HepG2 (cell line): ENCODE data around the gene GDPGP1. TPM values are rescaled to one million over a fixed set of nuclear protein-coding genes. Genes with fewer than 3 reads are reported as not detected.

Experiments
- BCL6 ChIP-seq: IDR thresholded peaks from 2 replicates; pipeline ENCODE4 v1.6.1; 2016; ENCODE audit warnings: missing genetic modification reagents, missing compliant biosample characterization
- DMAP1 ChIP-seq: IDR thresholded peaks from 2 replicates; pipeline ENCODE4 v1.6.1; 2016
- GABPB1 ChIP-seq: IDR thresholded peaks from 2 replicates; pipeline ENCODE4 v1.6.1; 2016; ENCODE audit warnings: mild to moderate bottlenecking, missing genetic modification reagents, moderate library complexity, missing compliant biosample characterization
- HOXA3 ChIP-seq: sonication (generic); formaldehyde crosslinking; IDR thresholded peaks from 2 replicates; pipeline ENCODE4 v1.5.0; 2020; ENCODE audit warnings: missing genetic modification reagents
- MIER2 ChIP-seq: IDR thresholded peaks from 2 replicates; pipeline ENCODE4 v1.6.1; 2016; ENCODE audit warnings: missing biosample characterization, missing genetic modification reagents
- MXD4 ChIP-seq: IDR thresholded peaks from 2 replicates; pipeline ENCODE4 v1.6.1; 2016; ENCODE audit warnings: mild to moderate bottlenecking, missing biosample characterization, missing genetic modification reagents
- MYC ChIP-seq: sonication (generic); formaldehyde crosslinking; IDR thresholded peaks from 2 replicates; pipeline ENCODE4 v1.9.0; 2021; ENCODE audit warnings: missing genetic modification reagents, borderline replicate concordance
- NFYB ChIP-seq: sonication (generic); formaldehyde crosslinking; IDR thresholded peaks from 2 replicates; pipeline ENCODE4 v1.4.0; 2020; ENCODE audit warnings: missing genetic modification reagents
- RELA ChIP-seq: sonication (generic); formaldehyde crosslinking; IDR thresholded peaks from 2 replicates; pipeline ENCODE4 v1.4.0; 2020; ENCODE audit warnings: missing genetic modification reagents
- ZFY ChIP-seq: sonication (generic); formaldehyde crosslinking; IDR thresholded peaks from 2 replicates; pipeline ENCODE4 v1.4.0; 2020; ENCODE audit warnings: missing genetic modification reagents
- ZNF12 ChIP-seq: sonication (generic); formaldehyde crosslinking; IDR thresholded peaks from 2 replicates; pipeline ENCODE4 v1.5.0; 2020; ENCODE audit warnings: missing genetic modification reagents
- ZNF274 ChIP-seq: sonication (generic); formaldehyde crosslinking; IDR thresholded peaks from 2 replicates; pipeline ENCODE4 v1.5.1; 2020; ENCODE audit warnings: mild to moderate bottlenecking, missing genetic modification reagents
- polyA plus RNA-seq, 8 experiments: library from polyadenylated mRNA; depleted of rRNA in 3 of 8; stranded (reverse) in 7 of 8; unstranded in 1 of 8; fragments of >200 nt; fragmentation: Illumina TruSeq in 4 of 8; extraction: Trizol in 4 of 8; gene quantifications; 2 replicates each; pipeline versions ENCODE4 v1.2.1 to v1.2.3, GENCODE V29; 2011 to 2016; ENCODE audit warnings: low read depth in 4 of 8, missing spikeins in 1 of 8, mixed read lengths in 1 of 8; ENCODE audit not compliant: insufficient read depth in 1 of 8
- total RNA-seq, 5 experiments: library from RNA; depleted of rRNA; stranded (reverse); fragments of >200 nt; fragmentation: Illumina TruSeq; extraction: Trizol; gene quantifications; 2 replicates each; pipeline ENCODE4 v1.2.3, GENCODE V29; 2016; ENCODE audit warnings: low read depth in 1 of 5
- TF ChIP-seq, protein P1 (sequence below): sonication (generic); formaldehyde crosslinking; IDR thresholded peaks from 2 replicates; pipeline ENCODE4 v1.4.0; 2020; ENCODE audit warnings: mild to moderate bottlenecking, missing genetic modification reagents, borderline replicate concordance
- TF ChIP-seq, protein P2 (sequence below): sonication (generic); formaldehyde crosslinking; IDR thresholded peaks from 2 replicates; pipeline ENCODE4 v1.5.0; 2020; ENCODE audit warnings: mild to moderate bottlenecking, missing genetic modification reagents, moderate library complexity
- TF ChIP-seq, protein P3 (sequence below): sonication (generic); formaldehyde crosslinking; IDR thresholded peaks from 2 replicates; pipeline ENCODE4 v1.4.0; 2020; ENCODE audit warnings: low read depth, mild to moderate bottlenecking, missing genetic modification reagents
- TF ChIP-seq, protein P4 (sequence below): IDR thresholded peaks from 2 replicates; pipeline ENCODE4 v1.6.1; 2016; ENCODE audit warnings: missing genetic modification reagents, missing compliant biosample characterization
- TF ChIP-seq, protein P5 (sequence below): sonication (generic); formaldehyde crosslinking; IDR thresholded peaks from 2 replicates; pipeline ENCODE4 v1.4.0; 2020; ENCODE audit warnings: mild to moderate bottlenecking, missing genetic modification reagents

GDPGP1 gene
- total and polyA plus RNA-seq, 2 of the 13 experiments (the other 11 are each of a cell fraction or from before 2014, with no cell fraction given) = 1.5 to 4.3 TPM

DNA sequence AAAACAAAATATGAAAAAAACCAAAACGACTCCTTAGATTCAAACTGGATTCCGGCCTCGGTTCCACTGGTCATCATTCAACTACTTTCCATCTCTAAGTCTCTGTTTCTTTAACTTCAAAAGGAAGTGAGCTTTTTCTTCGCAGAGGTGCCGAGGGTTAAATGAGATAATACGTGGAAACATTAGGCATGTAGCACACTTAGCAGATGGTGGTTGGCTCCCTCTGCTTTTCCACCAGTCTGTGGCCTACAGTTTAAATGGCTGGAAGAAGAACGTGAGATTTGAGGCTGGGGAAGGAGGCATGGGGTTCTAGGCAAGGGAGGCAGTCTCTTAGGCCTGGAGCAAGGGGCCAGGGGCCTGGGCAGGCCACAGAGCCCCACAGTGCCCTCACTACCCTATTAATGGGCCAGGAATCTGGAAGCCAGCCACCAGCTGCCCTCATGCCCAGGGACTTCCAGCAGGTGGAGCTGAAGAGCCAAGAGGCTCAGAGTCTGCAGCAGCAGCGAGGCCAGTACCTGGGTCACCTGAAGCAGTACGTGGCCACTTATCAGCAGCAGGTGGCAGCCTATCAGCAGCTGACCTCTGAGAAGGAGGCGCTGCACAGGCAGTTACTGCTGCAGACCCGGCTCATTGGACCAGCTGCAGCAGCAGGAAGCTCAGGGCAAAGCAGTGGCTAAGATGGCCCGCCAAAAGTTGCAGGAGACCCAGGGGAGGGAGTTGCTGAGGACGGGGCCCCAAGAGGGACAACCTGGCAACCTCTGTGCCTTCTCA is 59.2 kb downstream of the GDPGP1 start (continued):
- TF ChIP-seq, protein P1, sequence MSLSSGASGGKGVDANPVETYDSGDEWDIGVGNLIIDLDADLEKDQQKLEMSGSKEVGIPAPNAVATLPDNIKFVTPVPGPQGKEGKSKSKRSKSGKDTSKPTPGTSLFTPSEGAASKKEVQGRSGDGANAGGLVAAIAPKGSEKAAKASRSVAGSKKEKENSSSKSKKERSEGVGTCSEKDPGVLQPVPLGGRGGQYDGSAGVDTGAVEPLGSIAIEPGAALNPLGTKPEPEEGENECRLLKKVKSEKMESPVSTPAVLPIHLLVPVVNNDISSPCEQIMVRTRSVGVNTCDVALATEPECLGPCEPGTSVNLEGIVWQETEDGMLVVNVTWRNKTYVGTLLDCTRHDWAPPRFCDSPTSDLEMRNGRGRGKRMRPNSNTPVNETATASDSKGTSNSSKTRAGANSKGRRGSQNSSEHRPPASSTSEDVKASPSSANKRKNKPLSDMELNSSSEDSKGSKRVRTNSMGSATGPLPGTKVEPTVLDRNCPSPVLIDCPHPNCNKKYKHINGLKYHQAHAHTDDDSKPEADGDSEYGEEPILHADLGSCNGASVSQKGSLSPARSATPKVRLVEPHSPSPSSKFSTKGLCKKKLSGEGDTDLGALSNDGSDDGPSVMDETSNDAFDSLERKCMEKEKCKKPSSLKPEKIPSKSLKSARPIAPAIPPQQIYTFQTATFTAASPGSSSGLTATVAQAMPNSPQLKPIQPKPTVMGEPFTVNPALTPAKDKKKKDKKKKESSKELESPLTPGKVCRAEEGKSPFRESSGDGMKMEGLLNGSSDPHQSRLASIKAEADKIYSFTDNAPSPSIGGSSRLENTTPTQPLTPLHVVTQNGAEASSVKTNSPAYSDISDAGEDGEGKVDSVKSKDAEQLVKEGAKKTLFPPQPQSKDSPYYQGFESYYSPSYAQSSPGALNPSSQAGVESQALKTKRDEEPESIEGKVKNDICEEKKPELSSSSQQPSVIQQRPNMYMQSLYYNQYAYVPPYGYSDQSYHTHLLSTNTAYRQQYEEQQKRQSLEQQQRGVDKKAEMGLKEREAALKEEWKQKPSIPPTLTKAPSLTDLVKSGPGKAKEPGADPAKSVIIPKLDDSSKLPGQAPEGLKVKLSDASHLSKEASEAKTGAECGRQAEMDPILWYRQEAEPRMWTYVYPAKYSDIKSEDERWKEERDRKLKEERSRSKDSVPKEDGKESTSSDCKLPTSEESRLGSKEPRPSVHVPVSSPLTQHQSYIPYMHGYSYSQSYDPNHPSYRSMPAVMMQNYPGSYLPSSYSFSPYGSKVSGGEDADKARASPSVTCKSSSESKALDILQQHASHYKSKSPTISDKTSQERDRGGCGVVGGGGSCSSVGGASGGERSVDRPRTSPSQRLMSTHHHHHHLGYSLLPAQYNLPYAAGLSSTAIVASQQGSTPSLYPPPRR (CRISPR knock-in tag) = peak; percentile 31; the same call in 1 of the 2 replicates
- TF ChIP-seq HOXA3 (peak; percentile 50; the same call in 1 of the 2 replicates), ZNF274 (CRISPR knock-in tag) (0 out of 2 replicates have a peak, but pooled peaks have one; percentile 54), ZNF12 (peak; percentile 62; the same call in 1 of the 2 replicates), BCL6 (peak; percentile 53; the same call in 1 of the 2 replicates), MXD4 (CRISPR knock-in tag) (peak; percentile 36; the same call in 1 of the 2 replicates), RELA (CRISPR knock-in tag) (0 out of 2 replicates have a peak, but pooled peaks have one; percentile 62), GABPB1 (CRISPR knock-in tag) (peak; percentile 28; the same call in 1 of the 2 replicates), DMAP1 (CRISPR knock-in tag) (peak; percentile 37; the same call in 1 of the 2 replicates), MYC (CRISPR knock-in tag) (peak; percentile 44; the same call in 1 of the 2 replicates), ZFY (CRISPR knock-in tag) (0 out of 2 replicates have a peak, but pooled peaks have one; percentile 24), NFYB (CRISPR knock-in tag) (peak; percentile 58), MIER2 (CRISPR knock-in tag) (0 out of 2 replicates have a peak, but pooled peaks have one; percentile 24)
- TF ChIP-seq, protein P2, sequence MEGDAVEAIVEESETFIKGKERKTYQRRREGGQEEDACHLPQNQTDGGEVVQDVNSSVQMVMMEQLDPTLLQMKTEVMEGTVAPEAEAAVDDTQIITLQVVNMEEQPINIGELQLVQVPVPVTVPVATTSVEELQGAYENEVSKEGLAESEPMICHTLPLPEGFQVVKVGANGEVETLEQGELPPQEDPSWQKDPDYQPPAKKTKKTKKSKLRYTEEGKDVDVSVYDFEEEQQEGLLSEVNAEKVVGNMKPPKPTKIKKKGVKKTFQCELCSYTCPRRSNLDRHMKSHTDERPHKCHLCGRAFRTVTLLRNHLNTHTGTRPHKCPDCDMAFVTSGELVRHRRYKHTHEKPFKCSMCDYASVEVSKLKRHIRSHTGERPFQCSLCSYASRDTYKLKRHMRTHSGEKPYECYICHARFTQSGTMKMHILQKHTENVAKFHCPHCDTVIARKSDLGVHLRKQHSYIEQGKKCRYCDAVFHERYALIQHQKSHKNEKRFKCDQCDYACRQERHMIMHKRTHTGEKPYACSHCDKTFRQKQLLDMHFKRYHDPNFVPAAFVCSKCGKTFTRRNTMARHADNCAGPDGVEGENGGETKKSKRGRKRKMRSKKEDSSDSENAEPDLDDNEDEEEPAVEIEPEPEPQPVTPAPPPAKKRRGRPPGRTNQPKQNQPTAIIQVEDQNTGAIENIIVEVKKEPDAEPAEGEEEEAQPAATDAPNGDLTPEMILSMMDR = peak; percentile 98
- TF ChIP-seq, protein P3, sequence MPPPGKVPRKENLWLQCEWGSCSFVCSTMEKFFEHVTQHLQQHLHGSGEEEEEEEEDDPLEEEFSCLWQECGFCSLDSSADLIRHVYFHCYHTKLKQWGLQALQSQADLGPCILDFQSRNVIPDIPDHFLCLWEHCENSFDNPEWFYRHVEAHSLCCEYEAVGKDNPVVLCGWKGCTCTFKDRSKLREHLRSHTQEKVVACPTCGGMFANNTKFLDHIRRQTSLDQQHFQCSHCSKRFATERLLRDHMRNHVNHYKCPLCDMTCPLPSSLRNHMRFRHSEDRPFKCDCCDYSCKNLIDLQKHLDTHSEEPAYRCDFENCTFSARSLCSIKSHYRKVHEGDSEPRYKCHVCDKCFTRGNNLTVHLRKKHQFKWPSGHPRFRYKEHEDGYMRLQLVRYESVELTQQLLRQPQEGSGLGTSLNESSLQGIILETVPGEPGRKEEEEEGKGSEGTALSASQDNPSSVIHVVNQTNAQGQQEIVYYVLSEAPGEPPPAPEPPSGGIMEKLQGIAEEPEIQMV = peak; percentile 28; the same call in 1 of the 2 replicates
- TF ChIP-seq, protein P4, sequence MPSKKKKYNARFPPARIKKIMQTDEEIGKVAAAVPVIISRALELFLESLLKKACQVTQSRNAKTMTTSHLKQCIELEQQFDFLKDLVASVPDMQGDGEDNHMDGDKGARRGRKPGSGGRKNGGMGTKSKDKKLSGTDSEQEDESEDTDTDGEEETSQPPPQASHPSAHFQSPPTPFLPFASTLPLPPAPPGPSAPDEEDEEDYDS = peak; percentile 35; the same call in 1 of the 2 replicates
- TF ChIP-seq, protein P5, sequence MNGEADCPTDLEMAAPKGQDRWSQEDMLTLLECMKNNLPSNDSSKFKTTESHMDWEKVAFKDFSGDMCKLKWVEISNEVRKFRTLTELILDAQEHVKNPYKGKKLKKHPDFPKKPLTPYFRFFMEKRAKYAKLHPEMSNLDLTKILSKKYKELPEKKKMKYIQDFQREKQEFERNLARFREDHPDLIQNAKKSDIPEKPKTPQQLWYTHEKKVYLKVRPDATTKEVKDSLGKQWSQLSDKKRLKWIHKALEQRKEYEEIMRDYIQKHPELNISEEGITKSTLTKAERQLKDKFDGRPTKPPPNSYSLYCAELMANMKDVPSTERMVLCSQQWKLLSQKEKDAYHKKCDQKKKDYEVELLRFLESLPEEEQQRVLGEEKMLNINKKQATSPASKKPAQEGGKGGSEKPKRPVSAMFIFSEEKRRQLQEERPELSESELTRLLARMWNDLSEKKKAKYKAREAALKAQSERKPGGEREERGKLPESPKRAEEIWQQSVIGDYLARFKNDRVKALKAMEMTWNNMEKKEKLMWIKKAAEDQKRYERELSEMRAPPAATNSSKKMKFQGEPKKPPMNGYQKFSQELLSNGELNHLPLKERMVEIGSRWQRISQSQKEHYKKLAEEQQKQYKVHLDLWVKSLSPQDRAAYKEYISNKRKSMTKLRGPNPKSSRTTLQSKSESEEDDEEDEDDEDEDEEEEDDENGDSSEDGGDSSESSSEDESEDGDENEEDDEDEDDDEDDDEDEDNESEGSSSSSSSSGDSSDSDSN = 0 out of 2 replicates have a peak, but pooled peaks have one; percentile 18
